Measurements from ENCODE around the gene JARID2.

JARID2 gene

GRCh38 chr6:15475872-15476271, 230.0 kb downstream of the JARID2 start:
- no peak overlapping the region for H3K4me3 ChIP-seq (ENCODE audit: low read depth, low read length)
- CTCF ChIA-PET = interaction anchor here (0.6 to 1.5 kb wide), 5 partner anchors 11 to 1441 kb away, joined by 3 to 8 read pairs (median 4); no protein-coding TSS in a partner anchor
- H3K4me1 ChIP-seq (ENCODE audit: control insufficient read depth, insufficient read depth, low read length) = peaks cover 16% of the 10 kb centered on the region
- no peak for TF ChIP-seq MEIS1 (CRISPR knock-in tag; IDR thresholded peaks at IDR 0.05; ENCODE audit: borderline replicate concordance)
- TF ChIP-seq KLF10 (tag by site-specific recombination; IDR thresholded peaks at IDR 0.05) = no peak
- no peak for TF ChIP-seq ZFP3 (tag by site-specific recombination; IDR thresholded peaks at IDR 0.05; ENCODE audit: low read depth)
- TF ChIP-seq ZNF585B (tag by site-specific recombination; IDR thresholded peaks at IDR 0.05) = no peak
- no peak for TF ChIP-seq ZNF792 (tag by site-specific recombination; IDR thresholded peaks at IDR 0.05)
- TF ChIP-seq EGR2 (tag by site-specific recombination; IDR thresholded peaks at IDR 0.05; ENCODE audit: low read depth) = no peak
- no peak for TF ChIP-seq ZNF776 (tag by site-specific recombination; IDR thresholded peaks at IDR 0.05; ENCODE audit: borderline replicate concordance)
- no peak for TF ChIP-seq ZNF416 (tag by site-specific recombination; IDR thresholded peaks at IDR 0.05)
- no peak for TF ChIP-seq ZNF768 (tag by site-specific recombination; IDR thresholded peaks at IDR 0.05)
- TF ChIP-seq ZBTB20 (tag by site-specific recombination; IDR thresholded peaks at IDR 0.05) = no peak
- no peak for TF ChIP-seq ZNF132 (tag by site-specific recombination; IDR thresholded peaks at IDR 0.05; ENCODE audit: borderline replicate concordance)
- no peak for TF ChIP-seq ZNF266 (tag by site-specific recombination; IDR thresholded peaks at IDR 0.05; ENCODE audit: low read depth)
- no peak for TF ChIP-seq ZNF148 (tag by site-specific recombination; IDR thresholded peaks at IDR 0.05; ENCODE audit: borderline replicate concordance)
- no peak for TF ChIP-seq CTCF (tag by site-specific recombination; IDR thresholded peaks at IDR 0.05)
- no peaks in the 10 kb centered on the region for H3K9me3 ChIP-seq (ENCODE audit: control insufficient read depth, insufficient read depth, low read depth, low read length)
- POLR2A ChIA-PET = interaction anchor here (0.5 kb wide), 1 partner anchor 1353 kb away, joined by 3 read pairs; no protein-coding TSS in a partner anchor
- no peak overlapping the region for H3K27ac ChIP-seq (ENCODE audit: extremely low read depth, low read depth, low read length)
- H3K36me3 ChIP-seq (ENCODE audit: control insufficient read depth in 2 of 2, insufficient read depth in 1 of 2, low read length in 2 of 2) = peaks cover 0 to 19% of the 10 kb centered on the region in 2 experiments; a peak in 1 of 3 replicates

GRCh38 chr6:15476631-15477380, 230.9 kb downstream of the JARID2 start:
- ChIA-PET CTCF (interaction anchor here (0.6 to 1.4 kb wide), 4 partner anchors 14 to 371 kb away, joined by 3 to 5 read pairs (median 4); no protein-coding TSS in a partner anchor), POLR2A (interaction anchor here (0.7 kb wide), 1 partner anchor 152 kb away, joined by 5 read pairs; no protein-coding TSS in a partner anchor)
- Histone ChIP-seq H3K4me1 (ENCODE audit: control insufficient read depth, insufficient read depth, low read length) (peaks cover 24% of the 10 kb centered on the region), H3K4me3 (ENCODE audit: low read depth, low read length) (no peak overlapping the region), H3K36me3 (ENCODE audit: control insufficient read depth in 2 of 2, insufficient read depth in 1 of 2, low read length in 2 of 2) (peaks cover 0 to 14% of the 10 kb centered on the region in 2 experiments; a peak in 1 of 3 replicates), H3K9me3 (ENCODE audit: control insufficient read depth, insufficient read depth, low read depth, low read length) (no peaks in the 10 kb centered on the region), H3K27ac (ENCODE audit: extremely low read depth, low read depth, low read length) (no peak overlapping the region)
- TF ChIP-seq ZBTB26 (tag by site-specific recombination; optimal IDR thresholded peaks at IDR 0.05) (no peak), ZSCAN30 (tag by site-specific recombination; IDR thresholded peaks at IDR 0.05) (0 out of 2 replicates have a peak, but pooled peaks have one; percentile 10), ZNF366 (tag by site-specific recombination; conservative IDR thresholded peaks at IDR 0.05) (peak; percentile 44; the same call in 1 of the 2 replicates), ZNF223 (tag by site-specific recombination; IDR thresholded peaks at IDR 0.05) (no peak), ZNF132 (tag by site-specific recombination; IDR thresholded peaks at IDR 0.05; ENCODE audit: borderline replicate concordance) (no peak), GLIS1 (tag by site-specific recombination; IDR thresholded peaks at IDR 0.05) (peak; percentile 27; the same call in 1 of the 2 replicates), ZNF629 (tag by site-specific recombination; IDR thresholded peaks at IDR 0.05) (peak; percentile 17; the same call in 1 of the 2 replicates), PRDM6 (tag by site-specific recombination; IDR thresholded peaks at IDR 0.05) (peak; percentile 51), ZIC2 (tag by site-specific recombination; IDR thresholded peaks at IDR 0.05) (peak; percentile 66), RBAK (tag by site-specific recombination; IDR thresholded peaks at IDR 0.05) (no peak), ZNF341 (tag by site-specific recombination; IDR thresholded peaks at IDR 0.05; ENCODE audit: low read depth) (0 out of 2 replicates have a peak, but pooled peaks have one; percentile 11)
